Measurements from ENCODE around the gene RAB31.

Gene RAB31

DNA sequence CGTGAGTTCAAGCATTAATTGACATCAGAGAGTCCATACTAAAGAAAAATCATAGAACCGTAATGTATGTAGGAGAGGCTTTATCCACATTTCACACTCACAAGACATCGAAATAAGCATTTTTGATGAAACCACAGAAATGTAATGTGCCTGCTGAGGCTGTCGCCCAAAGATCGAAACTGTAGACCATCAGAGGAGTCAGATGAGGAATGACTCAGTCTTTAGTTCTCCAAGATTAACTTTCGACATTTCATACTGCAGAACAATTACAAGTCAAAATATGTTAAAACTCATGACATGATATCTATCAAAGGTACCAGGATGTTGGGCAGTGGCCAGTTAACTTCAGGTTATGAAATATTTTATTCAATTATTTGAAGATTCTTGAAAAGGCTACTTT is 79.6 kb downstream of the RAB31 start:
- no peaks in the 10 kb centered on the region for H3K79me2 ChIP-seq (ENCODE audit: insufficient read depth, low read length)
- no peak overlapping the region for H2AFZ ChIP-seq (ENCODE audit: low read length)
- no peaks in the 10 kb centered on the region for H3K36me3 ChIP-seq (ENCODE audit: insufficient read depth, low read length)
- H3K27ac ChIP-seq (ENCODE audit: low read depth, low read length, poor library complexity, severe bottlenecking): no peak overlapping the region
- H3K4me2 ChIP-seq (ENCODE audit: low read length): no peak overlapping the region
- no peaks in the 10 kb centered on the region for H3K4me1 ChIP-seq (ENCODE audit: insufficient read depth, low read length, severe bottlenecking)
- H3K9me2 ChIP-seq (ENCODE audit: low read depth, low read length): no peaks in the 10 kb centered on the region
- no peaks in the 10 kb centered on the region for H3K9me3 ChIP-seq (ENCODE audit: low read length)
- no peaks in the 10 kb centered on the region for H4K20me1 ChIP-seq (ENCODE audit: insufficient read depth, low read length)
- TF ChIP-seq CTCF (IDR thresholded peaks at IDR 0.05; ENCODE audit: low read length): no peak
- TF ChIP-seq EZH2 (IDR thresholded peaks at IDR 0.05; ENCODE audit: borderline replicate concordance, low read length): no peak
- H3K4me3 ChIP-seq (ENCODE audit: low read depth, low read length, poor library complexity, severe bottlenecking): no peak overlapping the region
- H3K9ac ChIP-seq (ENCODE audit: low read length): no peak overlapping the region
- no peaks in the 10 kb centered on the region for H3F3A ChIP-seq (ENCODE audit: insufficient read depth, low read length)
- H3K27me3 ChIP-seq (ENCODE audit: insufficient read depth, low read length): no peaks in the 10 kb centered on the region; the same call in 1 of the 2 replicates

DNA sequence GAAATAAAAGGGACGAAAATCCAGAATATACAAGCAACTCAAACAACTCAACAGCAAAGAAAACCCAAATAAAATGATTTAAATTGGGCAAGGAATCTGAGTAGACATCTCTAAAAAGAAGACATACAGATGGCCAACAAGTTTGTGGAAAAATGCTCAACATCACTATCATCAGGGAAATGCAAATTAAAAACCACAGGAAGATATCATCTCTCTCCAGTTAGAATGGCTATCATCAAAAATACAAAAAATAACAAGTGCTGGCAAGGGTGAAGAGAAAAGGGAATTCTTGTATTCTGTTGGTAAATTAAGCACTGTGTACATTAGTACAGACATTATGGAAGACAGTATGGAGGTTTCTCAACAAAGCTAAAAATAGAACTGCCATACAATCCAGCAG is 80.0 kb downstream of the RAB31 start:
- H3K36me3 ChIP-seq (ENCODE audit: insufficient read depth, low read length): no peaks in the 10 kb centered on the region
- H3K4me3 ChIP-seq (ENCODE audit: low read depth, low read length, poor library complexity, severe bottlenecking): no peak overlapping the region
- no peaks in the 10 kb centered on the region for H3F3A ChIP-seq (ENCODE audit: insufficient read depth, low read length)
- no peak overlapping the region for H3K9ac ChIP-seq (ENCODE audit: low read length)
- H4K20me1 ChIP-seq (ENCODE audit: insufficient read depth, low read length): no peaks in the 10 kb centered on the region
- H3K27ac ChIP-seq (ENCODE audit: low read depth, low read length, poor library complexity, severe bottlenecking): no peak overlapping the region
- H3K9me2 ChIP-seq (ENCODE audit: low read depth, low read length): no peaks in the 10 kb centered on the region
- no peaks in the 10 kb centered on the region; the same call in 1 of the 2 replicates for H3K27me3 ChIP-seq (ENCODE audit: insufficient read depth, low read length)
- H3K9me3 ChIP-seq (ENCODE audit: low read length): no peaks in the 10 kb centered on the region
- H2AFZ ChIP-seq (ENCODE audit: low read length): no peak overlapping the region
- no peaks in the 10 kb centered on the region for H3K4me1 ChIP-seq (ENCODE audit: insufficient read depth, low read length, severe bottlenecking)
- no peak for TF ChIP-seq EZH2 (IDR thresholded peaks at IDR 0.05; ENCODE audit: borderline replicate concordance, low read length)
- TF ChIP-seq CTCF (IDR thresholded peaks at IDR 0.05; ENCODE audit: low read length): no peak
- H3K79me2 ChIP-seq (ENCODE audit: insufficient read depth, low read length): no peaks in the 10 kb centered on the region
- no peak overlapping the region for H3K4me2 ChIP-seq (ENCODE audit: low read length)

- Histone ChIP-seq H3K36me3 (ENCODE audit: insufficient read depth, low read length) (no peaks in the 10 kb centered on the region), H3K9me3 (ENCODE audit: low read length) (no peaks in the 10 kb centered on the region), H3K4me3 (ENCODE audit: low read depth, low read length, poor library complexity, severe bottlenecking) (no peak overlapping the region), H3K9ac (ENCODE audit: low read length) (no peak overlapping the region), H3K27me3 (ENCODE audit: insufficient read depth, low read length) (no peaks in the 10 kb centered on the region; the same call in 1 of the 2 replicates), H4K20me1 (ENCODE audit: insufficient read depth, low read length) (no peaks in the 10 kb centered on the region), H3K4me2 (ENCODE audit: low read length) (no peak overlapping the region), H3K27ac (ENCODE audit: low read depth, low read length, poor library complexity, severe bottlenecking) (no peak overlapping the region), H3K79me2 (ENCODE audit: insufficient read depth, low read length) (no peaks in the 10 kb centered on the region), H3K4me1 (ENCODE audit: insufficient read depth, low read length, severe bottlenecking) (no peaks in the 10 kb centered on the region), H2AFZ (ENCODE audit: low read length) (no peak overlapping the region), H3F3A (ENCODE audit: insufficient read depth, low read length) (no peaks in the 10 kb centered on the region), H3K9me2 (ENCODE audit: low read depth, low read length) (no peaks in the 10 kb centered on the region)
- no peak for TF ChIP-seq CTCF (IDR thresholded peaks at IDR 0.05; ENCODE audit: low read length)
- TF ChIP-seq EZH2 (IDR thresholded peaks at IDR 0.05; ENCODE audit: borderline replicate concordance, low read length): no peak
Observed at GRCh38 chr18:9788860-9789259, 80.8 kb downstream of the RAB31 start.
